Measurements from ENCODE around the gene PCCA. TPM values are rescaled to one million over a fixed set of nuclear protein-coding genes. Genes with fewer than 3 reads are reported as not detected.
A peak's percentile ranks its signal among the peaks of the same experiment; 100 is the strongest.
"Not testable (repeated sequence)": the region's sequence is repeated elsewhere in the genome, so short reads cannot be mapped to it uniquely, and the experiment has no call there.

Gene PCCA, protein sequence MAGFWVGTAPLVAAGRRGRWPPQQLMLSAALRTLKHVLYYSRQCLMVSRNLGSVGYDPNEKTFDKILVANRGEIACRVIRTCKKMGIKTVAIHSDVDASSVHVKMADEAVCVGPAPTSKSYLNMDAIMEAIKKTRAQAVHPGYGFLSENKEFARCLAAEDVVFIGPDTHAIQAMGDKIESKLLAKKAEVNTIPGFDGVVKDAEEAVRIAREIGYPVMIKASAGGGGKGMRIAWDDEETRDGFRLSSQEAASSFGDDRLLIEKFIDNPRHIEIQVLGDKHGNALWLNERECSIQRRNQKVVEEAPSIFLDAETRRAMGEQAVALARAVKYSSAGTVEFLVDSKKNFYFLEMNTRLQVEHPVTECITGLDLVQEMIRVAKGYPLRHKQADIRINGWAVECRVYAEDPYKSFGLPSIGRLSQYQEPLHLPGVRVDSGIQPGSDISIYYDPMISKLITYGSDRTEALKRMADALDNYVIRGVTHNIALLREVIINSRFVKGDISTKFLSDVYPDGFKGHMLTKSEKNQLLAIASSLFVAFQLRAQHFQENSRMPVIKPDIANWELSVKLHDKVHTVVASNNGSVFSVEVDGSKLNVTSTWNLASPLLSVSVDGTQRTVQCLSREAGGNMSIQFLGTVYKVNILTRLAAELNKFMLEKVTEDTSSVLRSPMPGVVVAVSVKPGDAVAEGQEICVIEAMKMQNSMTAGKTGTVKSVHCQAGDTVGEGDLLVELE
- 53.6 TPM for total RNA-seq
- long read RNA-seq, transcript PCCA-203 (23 exons, 2,481 nt) = minor isoform, 7 of 161 reads
- long read RNA-seq, transcript PCCA-201 (23 exons, 2,418 nt) = minor isoform, 8 of 161 reads
- long read RNA-seq, transcript PCCA-202 (24 exons, 2,494 nt) = major isoform, 90 of 161 reads
- long read RNA-seq, partial matches to known transcripts = 13 of 161 reads
- long read RNA-seq, other reads (novel, unspliced or antisense) = 41 of 161 reads

DNA sequence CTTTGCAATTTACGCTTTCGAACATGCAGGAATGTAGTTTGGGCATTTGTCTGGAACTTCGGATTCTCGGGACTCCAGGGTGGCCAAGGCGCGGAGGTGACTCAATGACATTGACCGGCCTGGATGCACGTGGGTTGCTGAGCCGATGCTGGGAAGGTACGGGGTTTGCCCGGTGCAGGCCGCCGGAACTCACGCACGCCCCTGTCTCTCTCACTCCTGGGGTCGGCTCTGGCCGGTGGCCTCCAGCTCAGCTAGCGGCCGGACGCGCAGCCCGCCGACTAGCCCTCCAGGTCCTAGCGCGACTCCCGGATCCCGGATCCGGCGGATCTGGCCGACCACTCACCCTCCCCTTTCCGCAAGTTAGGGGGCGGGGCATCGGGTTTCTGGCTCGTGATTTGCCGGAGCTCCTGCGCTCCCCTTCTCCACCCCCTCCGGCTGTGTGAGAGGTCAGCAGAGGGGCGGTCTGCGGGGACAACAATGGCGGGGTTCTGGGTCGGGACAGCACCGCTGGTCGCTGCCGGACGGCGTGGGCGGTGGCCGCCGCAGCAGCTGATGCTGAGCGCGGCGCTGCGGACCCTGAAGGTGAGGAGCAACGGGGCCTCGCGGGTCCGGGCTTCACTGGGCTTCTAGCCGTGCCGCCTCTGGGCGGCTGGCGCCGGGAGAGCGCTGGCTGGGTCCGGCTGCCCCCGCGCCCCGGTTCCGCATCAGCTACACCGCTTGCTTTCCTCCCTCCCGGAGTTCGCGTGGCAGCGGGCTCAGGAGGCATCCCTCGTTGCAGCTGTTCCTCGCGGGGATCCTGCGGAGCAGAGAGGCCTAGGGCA lies at the start of gene PCCA:
PCCA (plus strand) TSS at position 450 of the 821 bp plus-strand sequence; CDS start at position 478, 28 bp downstream.
- DNase-seq (ENCODE audit: low spot score) = peak; percentile 96

- DNase-seq (ENCODE audit: low spot score) = no peak
Observed at GRCh38 chr13:100039740-100040139, 49.2 kb upstream of the PCCA start.

DNA sequence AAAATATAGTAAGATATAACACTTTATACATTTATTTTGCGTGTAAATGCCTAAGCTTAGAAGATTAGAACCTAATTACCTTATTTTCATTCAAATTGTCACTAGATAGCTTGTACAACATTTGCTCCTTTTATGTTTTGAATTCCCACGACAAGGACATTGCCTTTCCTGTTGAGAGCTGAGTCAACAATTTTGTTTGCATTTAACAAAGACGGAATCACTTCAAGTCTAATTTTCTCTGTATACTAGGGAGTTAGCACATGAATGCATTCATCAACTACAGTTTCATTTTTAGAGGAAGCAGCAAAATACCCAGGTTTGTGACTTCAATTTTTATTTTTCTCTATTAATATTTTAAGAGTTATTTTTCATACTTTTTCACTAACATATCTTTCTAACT lies 48.7 kb upstream of the PCCA start:
- DNase-seq (ENCODE audit: low spot score) = no peak

DNA sequence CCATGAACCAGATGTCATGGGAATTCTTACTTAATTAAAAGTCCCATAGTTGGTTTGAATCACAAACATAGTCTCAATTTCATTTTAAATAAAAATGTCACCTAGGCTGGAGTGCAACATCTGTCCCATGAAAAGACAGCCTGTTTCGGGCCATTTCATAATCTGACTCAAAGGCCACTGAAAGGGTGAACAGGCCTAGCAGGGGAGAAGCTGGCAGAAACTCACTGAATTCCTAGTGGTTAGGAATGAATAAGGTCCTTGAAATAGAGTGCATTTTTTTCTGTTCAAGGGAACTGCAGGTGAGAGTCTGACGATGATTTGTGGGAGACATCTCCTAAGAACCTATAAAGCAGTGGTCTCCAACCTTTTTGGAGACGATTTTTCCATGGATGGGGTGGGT lies 44.0 kb upstream of the PCCA start:
- DNase-seq (ENCODE audit: low spot score) = no peak

- DNase-seq (ENCODE audit: low spot score) = no peak
Observed at GRCh38 chr13:100045355-100045754, 43.5 kb upstream of the PCCA start.

- DNase-seq (ENCODE audit: low spot score) = no peak
Observed at GRCh38 chr13:100051070-100051469, 37.8 kb upstream of the PCCA start.

DNA sequence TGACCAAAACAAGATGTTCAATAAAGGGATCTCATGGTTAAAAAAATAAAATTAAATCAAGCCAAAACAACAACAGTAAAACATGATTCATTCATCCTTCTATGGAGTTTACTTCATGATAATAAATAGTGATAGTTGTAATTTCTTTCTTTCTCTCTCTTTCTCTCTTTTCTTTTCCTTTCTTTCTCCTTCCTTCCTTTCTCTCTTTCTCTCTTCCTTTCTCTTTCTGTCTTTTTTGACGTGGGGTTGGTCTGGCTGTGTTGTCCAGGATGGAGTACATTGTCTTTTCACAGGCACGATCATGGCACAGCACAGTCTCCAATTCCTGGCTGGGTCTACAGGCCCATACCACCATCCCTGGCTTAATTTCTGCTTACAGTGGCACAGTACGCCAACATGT lies 29.1 kb upstream of the PCCA start:
- no peak for DNase-seq (ENCODE audit: low spot score)

DNA sequence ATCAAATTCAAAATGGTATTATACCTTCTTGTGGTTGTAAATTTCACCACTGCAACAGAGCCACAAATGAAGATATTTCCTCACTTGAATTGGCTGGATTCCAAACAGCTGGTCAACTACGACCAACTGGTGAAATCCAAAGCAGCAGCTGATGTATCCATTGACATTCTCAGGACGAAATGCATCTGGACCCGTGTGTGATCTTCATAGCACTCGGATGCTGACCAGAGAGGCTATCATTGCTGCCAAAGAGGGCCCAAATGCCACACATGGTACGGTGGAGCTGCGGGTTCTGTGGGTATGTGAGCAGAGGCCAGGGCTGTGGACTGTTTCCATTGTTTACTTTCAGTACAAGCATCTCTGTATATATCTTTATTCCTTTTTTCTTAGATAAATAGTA lies 25.6 kb upstream of the PCCA start:
- no peak for DNase-seq (ENCODE audit: low spot score)

- no peak for DNase-seq (ENCODE audit: low spot score)
Observed at GRCh38 chr13:100063906-100064305, 25.0 kb upstream of the PCCA start.

- no peak for DNase-seq (ENCODE audit: low spot score)
Observed at GRCh38 chr13:100068133-100068931, 20.6 kb upstream of the PCCA start.

DNA sequence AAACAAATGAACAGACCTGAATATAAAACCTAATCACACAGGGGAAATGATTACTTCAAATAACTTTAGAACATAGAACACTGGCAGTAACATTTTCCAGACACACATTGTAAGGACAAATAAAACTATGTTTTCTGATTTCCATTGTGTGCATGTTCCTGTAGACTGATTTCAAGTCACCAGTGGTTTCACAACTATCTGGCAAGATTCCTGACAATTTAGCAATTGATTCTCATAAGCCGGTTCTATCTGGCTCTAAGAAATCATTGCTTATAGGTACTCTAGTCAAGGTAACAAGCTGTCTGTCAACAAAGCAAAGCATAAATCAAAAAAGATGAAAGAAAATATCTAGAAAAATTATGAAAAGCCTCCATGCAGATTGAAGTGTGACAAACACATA lies 19.6 kb upstream of the PCCA start:
- DNase-seq (ENCODE audit: low spot score) = no peak

DNA sequence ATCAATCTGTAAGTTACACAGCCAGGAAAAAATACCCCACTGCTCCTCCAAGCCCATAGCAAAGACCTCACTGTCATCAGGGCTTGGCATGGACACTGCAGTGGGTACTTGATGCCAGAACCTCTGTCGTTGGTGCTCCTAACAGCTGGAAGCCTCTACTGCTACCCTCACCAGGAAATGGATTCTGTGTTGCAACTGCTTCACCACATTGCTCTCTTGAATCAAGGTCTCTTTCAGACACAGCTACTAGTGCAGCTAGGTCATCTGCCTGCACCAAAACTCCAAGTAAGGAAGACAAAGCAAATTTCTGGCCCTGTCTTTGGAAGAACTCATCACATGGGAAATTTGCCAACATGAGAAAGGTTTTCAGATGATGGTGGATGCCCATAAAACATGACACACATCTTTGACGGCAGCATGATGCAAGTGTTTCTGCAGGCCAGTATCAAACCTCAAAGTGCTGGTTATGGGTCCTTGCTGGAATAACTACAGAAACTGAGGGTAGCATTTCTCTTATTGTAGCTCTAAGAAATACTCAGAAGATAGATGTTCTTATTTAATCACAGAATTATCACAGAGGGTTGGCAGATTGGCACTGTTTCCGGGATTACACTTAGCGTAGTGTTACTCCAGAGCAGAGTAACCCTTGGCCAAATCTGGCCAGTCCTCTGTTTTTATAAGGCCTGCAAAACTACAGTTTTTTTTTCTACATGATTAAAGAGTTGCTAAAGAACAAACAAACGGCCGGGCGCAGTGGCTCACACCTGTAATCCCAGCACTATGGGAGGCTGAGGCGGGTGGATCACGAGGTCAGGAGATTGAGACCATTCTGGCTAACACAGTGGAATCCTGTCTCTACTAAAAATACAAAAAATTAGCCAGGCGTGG lies 12.9 kb upstream of the PCCA start:
- no peak for DNase-seq (ENCODE audit: low spot score)

GRCh38 chr13:100079003-100079402 lies 9.9 kb upstream of the PCCA start:
- not testable (repeated sequence) for DNase-seq (ENCODE audit: low spot score)

- not testable (repeated sequence) for DNase-seq (ENCODE audit: low spot score)
Observed at GRCh38 chr13:100083401-100083800, 5.5 kb upstream of the PCCA start.

GRCh38 chr13:100088273-100088643 lies 635 bp upstream of the PCCA start:
- no peak for DNase-seq (ENCODE audit: low spot score)

DNA sequence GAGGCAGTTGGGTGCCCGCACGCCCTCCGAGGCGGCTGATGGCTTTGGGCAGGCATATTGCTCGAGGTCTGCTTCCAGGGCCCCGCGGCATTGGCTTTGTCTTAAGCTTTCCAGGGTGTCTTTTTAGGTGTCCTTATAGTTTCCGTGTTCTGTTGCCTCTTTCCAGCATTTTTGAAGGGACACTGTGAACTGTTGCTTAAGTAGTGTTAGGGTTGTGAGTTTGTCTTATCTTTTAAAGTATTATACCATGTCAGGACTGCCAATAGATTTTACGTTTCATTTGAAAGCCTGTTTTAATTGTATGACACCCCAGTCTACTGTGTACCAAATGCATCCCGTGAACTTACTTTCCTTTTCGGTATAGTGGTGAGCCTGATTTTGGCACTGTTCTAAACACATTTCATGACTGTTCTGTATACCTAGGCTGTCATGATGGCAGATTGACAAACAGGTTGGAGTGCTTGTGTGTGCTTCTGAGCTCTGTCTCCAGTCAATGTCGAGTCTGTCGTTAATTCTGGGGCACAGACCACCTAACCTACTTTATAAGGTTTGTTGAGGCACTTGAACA lies 656 bp downstream of the PCCA start:
- DNase-seq (ENCODE audit: low spot score) = no peak

DNA sequence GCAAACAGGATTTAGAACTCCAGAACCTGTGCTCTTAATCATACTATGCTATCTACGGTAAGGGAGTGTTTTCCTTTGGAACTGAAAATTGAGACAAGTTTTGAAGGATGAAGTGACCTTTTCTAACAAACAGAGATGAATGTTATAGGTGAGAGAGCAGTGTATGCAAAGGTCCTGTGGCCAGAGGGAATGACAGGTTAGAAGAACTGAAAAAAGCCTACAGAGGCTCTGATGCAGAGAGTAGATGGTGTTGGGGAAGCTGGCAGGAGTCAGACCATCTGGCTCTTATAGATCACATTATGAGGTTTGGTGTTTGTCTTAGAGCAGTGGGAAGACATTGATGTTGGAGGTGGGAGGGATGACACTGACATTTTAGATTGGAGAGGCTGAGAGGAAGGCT lies 2.0 kb downstream of the PCCA start:
- no peak for DNase-seq (ENCODE audit: low spot score)

DNA sequence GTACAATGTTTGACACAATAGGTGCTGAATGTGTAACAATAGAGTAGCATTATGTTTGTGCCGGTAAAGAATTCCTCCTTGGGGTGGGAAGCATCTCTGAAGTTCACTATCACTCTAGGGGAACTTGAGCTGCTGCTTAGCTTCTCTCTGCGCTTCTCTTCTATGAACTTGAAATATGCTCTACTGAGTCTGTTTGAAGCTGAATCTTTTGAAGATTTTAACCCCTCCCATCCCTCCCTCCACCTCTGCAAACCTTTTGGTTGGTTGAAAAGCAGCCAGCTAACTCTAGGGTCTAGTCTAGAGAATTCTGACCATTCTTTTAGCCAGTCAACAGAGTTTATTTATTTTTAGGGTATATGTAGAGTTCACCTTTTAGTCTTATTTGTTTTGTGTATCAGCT lies 2.5 kb downstream of the PCCA start:
- no peak for DNase-seq (ENCODE audit: low spot score)

- DNase-seq (ENCODE audit: low spot score) = not testable (repeated sequence)
Observed at GRCh38 chr13:100092273-100092672, 3.4 kb downstream of the PCCA start.
